HG03342 (cell line): ENCODE measurements around the gene FLT1.
A peak's percentile ranks its signal among the peaks of the same experiment; 100 is the strongest.

Source experiments
- ATAC-seq: cut with Tn5 transposase; IDR thresholded peaks from one replicate; pipeline ENCODE4 v1.9.1; 2021; ENCODE audit warnings: mild to moderate bottlenecking, moderate library complexity; ENCODE audit not compliant: unreplicated experiment

Gene FLT1

DNA sequence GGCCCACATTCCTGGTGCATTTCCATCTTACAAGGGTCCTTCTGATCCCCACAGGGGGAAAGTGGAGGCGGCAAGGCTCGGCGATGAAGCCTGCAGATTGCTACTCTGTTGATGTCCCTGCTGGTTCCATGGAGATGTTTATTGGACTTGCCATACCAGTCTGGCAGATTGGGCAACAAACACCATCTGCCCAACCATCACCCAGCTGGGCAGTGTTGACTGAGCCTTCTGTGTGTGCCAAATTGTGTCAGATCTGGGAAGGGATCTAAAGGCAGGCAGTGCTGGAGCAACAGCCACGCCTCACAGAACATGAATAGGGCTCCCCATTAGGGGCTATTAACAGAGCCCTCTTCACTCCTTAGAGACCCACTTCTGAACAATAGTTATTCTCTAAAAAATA, 35.0 kb downstream of the FLT1 start:
- no peak for ATAC-seq

DNA sequence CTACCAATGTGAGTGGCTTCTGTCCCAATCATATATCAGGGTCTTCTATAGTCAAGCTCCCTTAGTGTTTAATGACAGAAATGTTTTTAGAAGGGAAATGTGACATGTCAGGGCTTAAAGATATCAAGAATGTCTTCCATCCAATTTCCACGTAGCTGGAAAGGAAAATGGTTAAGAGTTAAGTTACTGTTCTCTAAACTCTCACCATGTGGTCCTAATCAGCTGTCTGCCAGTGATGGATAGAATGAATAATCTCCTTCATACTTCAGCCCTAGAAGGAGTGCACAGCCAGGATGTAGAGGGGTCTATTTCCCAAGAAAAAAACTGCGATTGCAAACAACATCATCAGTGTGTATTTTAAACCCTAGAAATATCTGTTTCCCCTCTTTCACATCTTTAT, 36.3 kb downstream of the FLT1 start:
- no peak for ATAC-seq

DNA sequence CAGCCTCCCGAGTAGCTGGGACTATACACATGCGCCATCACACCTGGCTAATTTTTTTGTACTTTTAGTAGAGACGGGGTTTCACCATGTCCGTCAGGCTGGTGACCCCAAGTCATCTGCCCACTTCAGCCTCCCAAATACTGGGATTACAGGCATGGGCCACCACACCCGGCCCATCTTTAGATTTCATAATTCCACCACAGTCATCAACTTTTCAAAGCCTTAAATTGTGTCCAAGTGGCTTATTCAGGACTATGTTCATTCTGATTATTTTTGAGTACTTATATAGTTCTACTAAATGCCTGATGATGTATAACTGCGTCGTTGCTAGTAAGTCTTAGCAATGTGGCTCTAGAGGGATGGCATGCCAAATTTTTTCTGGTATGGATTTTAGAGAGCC, 36.9 kb downstream of the FLT1 start:
- ATAC-seq = no peak

DNA sequence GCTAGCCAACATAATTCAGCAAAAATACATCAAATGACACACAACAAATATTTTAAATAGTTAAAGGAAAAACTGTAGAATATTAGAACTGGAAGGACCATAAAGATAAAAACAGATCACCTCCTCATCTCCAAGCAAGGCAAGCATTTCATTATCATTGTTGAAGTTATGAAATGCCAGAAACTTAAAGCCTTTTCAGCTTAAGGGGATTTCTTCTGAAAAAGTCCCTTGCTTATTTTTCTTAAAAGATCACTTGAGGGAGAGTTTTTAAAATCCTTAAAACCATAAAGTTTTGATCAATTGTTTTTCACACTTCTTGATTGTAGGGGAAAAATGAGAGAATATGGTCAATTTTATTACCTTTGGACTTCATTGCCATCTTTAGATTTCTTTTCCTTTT, 37.4 kb downstream of the FLT1 start:
- no peak for ATAC-seq

DNA sequence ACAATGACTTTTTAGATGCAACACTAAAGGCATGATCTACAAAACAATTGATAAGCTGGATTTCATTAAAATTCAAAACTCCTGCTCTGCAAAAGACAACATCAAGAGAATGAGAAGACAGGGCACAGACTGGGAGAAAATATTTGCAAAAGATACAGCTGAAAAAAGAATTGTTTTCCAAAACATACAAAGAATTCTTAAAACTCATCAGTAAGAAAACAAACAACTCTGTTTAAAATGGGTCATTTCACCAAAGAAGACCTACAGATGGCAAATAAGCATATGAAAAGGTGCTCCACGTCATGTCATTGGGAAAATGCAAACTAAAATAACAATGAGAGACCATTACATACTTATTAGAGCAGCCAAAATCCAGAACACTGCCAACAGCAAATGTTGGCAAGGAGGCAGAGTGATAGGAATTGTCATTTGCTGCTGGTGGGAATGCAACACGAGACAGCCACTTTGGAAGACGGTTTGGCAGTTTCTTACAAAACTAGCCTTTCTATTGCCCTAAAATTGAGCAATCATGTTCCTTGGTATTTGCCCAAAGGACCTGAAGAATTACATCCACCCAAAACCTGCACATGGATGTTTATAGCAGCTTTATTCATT, 39.2 kb downstream of the FLT1 start:
- no peak for ATAC-seq

DNA sequence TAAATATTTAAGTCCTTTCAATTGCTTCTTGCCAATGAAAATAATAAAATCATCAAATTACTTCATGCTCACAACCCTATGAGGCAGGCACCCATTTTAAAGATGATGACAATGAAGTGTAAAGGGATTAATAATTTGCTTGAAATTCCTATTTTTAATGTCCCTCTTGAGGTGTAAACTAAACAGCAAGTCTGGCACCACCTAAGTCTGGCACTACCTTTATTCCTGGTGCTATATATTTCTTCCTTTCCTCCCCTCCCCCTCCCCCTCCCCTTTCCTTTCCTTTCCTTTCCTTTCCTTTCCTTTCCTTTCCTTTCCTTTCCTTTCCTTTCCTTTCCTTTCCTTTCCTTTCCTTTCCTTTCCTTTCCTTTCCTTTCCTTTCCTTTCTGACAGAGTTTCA, 42.2 kb downstream of the FLT1 start:
- ATAC-seq = no peak

DNA sequence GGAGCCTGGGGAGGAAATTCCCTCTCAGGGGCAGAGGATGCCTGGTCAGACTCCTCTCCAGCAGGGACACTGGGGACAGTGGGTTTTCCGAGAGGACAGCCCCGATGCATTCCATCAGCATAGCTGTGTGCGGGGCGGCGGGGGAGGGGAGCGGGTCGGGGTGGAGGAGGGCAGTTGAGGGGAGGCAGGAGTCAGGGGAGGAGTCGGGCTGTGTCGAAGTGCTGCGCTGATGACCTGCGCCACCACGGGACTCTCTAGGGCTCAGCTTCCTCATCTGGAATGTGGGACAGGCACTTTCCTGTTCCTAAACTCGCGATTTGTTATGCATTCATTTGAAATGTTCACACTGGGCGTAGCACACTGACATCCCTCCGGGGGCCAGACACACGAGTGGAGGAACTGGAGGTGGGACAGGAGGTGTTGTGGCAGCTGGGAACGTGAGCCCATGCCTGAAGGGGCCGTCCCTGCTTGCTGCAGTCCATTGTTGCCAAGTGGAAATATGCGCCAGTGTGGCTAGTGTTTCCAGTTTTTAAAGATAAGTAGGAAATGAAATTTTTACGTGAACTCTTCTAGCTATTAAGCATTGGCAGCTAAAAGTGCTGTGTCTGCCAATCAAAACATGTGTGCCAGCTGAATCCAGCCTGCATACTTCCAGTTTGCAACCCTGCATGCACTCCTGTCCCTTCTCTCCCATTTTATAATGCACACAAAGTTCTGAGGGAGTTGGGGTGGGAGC, 43.3 kb downstream of the FLT1 start:
- no peak for ATAC-seq

DNA sequence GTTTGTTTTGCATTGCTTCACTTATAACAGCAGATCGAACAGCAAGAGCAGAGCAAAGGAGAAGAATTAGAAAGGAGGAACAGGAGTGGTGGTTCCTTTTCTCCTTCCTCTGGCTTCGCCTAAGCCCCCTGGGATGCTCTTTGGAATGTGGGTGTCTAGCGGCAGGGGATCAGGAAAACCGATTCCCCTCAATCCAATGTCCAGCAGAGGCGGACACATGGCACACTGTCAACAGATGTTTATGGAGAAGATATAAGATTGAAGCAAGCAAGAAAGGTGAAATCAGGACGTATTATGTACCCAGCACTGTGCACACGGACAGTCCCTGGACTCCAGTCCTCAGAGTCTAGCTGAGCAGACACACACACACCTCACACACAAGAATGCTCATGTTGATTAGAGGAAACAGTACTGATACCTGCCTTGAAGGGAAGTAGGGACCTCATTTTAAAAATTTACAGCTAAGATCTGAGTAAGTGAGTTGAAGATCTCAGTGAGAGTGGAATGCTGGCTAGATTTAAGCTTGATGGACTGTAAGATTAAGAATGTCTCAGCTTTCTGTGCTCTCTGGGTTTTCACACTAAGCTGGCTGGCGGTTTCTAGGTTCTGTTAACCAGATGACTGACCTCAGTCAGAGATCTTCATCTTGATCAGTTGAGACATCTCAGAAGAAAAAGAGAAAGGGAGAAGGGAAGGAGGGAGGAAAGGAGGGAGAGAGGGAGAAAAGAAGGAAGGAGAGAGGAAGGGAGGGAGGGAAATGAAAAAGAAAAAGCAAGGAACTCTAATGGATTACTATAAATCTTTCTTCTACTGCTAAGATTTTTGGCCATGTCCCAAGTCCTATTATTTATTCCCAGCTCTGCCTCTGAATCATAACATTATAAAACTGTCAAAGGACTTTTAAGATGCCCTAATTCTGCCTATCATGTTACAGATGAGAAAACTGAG, 44.8 kb downstream of the FLT1 start:
- peak; percentile 72 for ATAC-seq

DNA sequence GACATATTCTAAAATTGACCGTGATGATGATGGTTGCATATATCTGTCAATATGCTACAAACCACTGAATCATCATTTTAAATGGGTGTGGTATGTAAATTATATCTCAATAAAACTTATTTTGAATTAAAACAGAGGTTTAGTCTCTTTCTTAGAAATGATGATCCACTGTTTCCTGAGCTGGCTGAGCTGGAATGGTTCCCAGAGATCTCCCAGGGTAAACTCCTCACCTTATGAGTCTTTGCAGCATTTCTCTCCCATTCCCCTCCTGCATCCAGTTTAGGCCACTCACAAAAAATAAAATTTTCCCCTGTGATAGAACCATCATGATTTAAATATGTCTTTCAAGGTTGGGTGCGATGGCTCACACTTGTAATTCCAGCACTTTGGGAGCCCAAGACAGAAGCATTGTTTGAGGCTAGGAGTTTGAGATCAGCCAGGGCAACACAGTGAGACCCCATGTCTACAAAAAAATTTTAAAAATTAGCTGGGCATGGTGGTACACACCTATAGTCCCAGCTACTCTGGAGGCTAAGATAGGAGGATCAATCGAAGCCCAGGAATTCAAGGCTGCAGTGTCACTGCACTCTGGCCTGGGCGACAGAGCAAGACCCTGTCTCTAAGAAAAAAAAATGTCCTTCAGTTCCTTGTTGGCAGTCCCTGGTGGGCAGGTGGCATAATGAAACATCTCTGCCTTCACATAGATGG, 46.1 kb downstream of the FLT1 start:
- no peak for ATAC-seq

DNA sequence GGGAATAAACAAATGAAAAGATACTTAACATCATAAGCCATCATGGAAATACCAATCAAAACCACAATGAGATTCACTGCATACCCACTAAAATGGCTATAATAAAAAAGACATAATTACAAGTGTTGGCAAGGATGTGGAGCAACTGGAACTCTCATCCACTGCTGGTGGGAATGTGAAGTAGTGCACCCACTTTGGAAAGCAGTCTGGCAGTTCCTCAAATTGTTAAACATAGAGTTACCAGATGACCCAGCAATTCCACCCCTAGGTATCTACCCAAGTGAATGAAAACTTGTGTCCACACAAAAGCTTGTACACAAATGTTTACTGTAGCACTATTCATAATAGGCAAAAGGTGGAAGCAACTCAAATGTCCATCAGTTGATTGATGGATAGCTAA, 46.9 kb downstream of the FLT1 start:
- no peak for ATAC-seq

DNA sequence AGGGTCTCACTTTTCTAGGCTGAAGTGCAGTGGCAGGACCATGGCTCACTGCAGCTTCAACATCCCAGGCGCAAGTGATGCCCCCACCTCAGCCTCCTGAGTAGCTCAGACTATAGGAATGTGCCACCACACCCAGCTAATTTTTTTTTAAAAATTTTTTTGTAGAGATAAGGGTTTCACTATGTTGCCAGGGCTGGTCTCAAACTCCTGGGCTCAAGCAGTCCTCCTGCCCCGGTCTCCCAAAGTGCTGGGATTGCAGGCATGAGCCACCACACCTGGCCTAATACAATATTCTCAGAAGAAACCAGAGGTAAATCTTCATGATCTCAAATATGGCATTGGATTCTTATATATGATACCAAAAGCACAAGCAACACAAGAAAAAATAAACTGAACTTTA, 47.7 kb downstream of the FLT1 start:
- no peak for ATAC-seq

DNA sequence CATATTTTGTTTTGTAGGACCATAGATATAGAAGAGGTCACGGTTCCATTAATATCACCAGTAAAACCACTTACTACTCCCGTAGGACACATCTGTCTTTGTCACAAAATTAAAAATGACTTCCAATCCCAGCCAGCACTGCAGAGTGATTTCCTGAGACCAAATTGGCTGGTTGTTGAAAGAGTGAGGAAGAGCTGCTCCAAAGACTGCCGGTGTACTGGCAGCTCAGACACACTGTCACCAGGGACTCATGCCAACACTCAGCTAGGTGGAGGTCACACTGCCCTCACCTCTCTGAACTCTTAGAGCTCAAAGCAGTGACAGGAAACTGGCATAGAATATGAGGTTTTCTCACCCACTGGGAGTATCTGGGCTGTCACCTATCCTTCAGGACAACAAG, 52.1 kb downstream of the FLT1 start:
- ATAC-seq = no peak

DNA sequence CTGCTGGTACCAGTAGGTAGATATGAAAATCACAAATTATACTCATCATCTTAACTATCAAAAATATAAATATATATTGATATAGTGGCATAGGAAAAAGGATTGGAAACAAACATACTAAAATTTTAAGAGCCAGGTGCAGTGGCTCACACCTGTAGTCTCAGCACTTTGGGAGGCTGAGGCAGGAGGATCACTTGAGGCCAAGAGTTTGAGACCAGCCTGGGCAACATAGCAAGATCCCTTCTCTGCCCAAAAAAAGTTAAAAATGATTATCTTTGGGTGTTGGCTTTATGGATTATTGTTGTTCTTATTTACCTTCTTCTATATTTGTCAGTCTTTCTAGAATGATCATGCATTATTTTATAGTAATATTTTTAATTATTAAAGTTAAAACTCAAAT, 53.4 kb downstream of the FLT1 start:
- no peak for ATAC-seq

DNA sequence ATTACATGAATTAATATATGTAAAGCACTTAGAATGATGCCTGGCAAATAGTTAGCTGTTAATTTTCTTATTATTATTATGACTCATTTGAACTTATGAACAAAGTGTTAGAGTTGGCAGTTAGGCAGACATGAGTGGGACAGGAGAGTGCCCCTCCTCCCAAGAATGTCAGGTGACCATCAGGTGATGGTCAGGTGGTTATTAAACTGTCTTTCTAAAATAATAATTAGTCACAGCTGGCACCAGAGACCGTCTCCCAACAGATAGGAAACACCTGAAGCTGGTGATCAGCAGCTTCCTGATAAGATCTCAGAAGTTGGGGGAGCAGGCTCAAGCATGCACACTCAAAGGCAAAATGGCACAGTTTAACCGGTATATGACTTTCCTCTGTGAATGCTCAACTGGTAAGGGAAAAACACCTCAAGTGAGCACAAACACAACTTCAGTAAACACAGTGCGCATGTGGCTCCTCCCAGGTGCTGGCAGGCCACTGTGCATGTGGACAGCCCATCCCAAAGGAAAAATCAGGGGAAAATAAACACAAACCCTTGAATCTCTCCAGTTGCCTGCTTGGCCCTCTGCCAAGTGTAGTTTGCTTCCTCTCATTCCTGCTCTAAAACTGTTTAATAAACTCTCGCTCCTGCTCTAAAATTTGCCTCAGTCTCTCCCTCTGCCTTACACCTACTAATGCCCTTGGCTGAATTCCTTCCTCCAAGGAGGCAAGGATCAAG, 54.0 kb downstream of the FLT1 start:
- ATAC-seq = no peak

DNA sequence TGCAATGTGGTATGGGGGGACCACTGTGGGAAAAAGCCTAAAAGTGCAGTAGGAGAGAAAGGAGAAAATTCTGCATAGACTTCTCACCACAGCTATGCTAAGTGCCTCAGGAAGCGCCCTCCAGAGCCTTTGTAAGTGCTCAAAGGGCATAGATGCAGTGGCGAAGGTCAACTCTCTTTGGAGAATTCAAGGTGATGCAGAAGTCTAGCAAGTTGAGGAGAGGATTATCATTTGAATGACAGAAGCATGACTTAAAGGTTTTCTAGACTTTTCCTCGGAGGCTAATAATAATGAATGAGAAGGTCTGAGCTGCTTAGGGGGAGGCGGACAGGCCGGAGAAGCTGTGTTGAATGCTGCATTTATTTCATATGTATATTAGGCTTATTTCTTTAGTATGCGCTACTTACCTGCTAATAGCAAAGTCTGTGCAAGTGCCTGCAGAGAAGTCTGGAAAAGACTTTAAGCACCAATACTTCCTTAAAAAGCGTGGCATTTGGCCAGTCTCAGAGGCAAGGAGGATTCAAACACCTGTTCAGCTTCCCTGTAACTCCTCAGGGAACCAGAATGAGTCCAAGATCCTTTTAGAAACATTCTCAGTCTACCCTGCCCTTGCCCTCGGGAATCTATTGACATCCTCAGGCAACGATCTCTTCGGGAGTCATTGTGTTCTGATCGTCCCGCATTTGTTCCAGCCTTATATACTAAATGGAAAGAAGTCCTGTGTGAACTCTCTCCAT, 56.2 kb downstream of the FLT1 start:
- ATAC-seq = no peak

DNA sequence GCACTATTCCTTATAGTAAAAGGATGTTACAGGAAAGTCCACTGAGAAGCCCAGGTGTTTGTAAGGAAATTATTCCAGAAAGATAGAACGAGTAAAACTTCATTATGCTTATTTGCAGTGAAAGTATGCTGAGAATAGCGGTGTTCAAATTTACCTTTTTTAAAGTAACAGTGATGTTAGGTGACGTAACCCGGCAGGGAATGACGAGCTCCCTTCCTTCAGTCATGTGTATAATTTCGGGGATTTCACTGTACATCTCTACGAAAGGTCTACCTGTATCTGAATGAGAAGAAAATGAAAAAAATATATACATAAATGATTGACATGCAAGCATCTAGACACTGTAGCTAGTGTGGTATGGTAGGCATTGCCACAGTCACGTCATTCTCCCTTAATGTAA, 56.9 kb downstream of the FLT1 start:
- ATAC-seq = no peak

DNA sequence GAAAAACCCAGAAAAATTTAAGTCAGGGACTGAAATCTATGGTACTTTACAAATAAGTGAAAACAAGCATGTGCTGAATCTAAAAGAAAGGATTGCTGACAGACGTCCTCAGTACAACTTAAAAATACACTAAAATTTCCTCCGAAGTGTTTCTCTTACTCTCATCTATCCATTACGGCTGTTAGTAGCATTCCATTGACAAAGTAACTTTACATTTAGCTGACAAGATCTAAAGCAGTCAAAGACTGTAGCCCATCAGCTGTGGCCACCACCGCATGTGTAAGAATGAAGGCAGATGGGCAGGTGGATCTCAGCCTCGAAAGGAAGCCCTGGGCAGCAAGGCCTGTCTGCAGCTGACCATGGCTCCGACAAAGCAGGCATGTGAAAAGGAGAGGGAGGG, 59.0 kb downstream of the FLT1 start:
- no peak for ATAC-seq

DNA sequence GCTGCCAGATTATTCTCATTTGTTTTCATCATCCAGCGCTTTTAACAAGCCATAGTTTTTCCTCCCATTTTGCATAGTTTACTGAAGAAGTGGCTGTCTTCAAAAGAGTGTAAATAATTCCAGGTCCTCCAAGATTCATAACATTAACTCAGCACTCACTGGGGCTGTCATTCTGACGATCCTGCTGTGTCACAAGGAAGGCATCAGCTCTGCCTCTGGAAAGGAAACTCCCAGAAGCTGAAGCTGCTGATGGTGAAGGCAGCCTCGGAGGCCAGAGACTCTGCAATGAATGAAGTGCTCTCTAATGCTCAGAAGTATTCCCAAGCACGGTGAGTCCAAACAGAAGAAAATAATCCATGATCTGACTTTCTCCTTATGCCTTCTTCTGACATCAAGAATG, 60.0 kb downstream of the FLT1 start:
- ATAC-seq = no peak

DNA sequence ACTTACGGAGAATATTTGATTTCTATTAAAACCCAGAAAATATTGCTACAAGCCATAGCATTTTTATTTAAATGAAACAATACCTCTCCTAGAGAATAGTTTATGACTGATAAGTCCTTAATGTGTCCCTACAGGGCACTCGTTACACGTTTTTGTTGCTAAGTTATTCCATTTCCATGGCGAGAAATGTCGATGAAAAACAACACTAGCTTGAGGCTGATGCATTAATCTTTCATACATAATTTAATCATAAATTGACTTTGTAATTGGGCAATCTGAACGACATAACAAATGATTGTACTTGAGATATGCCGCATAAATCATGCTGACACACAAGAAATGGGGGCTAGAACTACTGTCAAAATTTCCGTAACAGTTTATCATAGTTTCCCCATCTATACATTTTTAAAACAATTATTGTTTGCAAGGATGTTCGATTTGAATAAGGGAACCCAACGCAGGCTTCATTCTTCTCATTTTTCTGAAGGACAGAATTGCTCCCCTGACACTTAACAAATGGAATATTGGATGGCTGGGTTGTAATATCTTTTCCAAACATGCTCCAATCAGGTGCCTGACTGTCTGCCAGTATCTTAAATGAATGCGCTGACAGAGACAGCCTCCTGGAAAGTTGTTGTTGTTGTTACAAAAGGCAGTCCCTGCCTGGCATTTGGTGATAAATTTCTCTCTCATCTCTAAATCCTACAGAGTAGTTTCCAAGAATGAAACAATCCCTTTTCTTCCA, 61.9 kb downstream of the FLT1 start:
- ATAC-seq = no peak
